H1 (cell line): ENCODE data around the gene TNS1. TPM values are rescaled to one million over a fixed set of nuclear protein-coding genes. Genes with fewer than 3 reads are reported as not detected.

ENCODE experiments used
- ASH2L ChIP-seq: fragments of 200-600, 300-600 bp; sonication (generic); IDR thresholded peaks from one replicate; pipeline ENCODE4 v1.7.1; 2017; ENCODE audit warnings: low read length
- CHD2 ChIP-seq: IDR thresholded peaks from 2 replicates; pipeline ENCODE4 v1.6.1; 2012; ENCODE audit warnings: low read length, improper control_type of control experiment
- EZH2 ChIP-seq: fragments of 200-600 bp; sonication (generic); IDR thresholded peaks from 2 replicates; pipeline ENCODE4 v1.7.1; 2012; ENCODE audit warnings: low read depth, mild to moderate bottlenecking, moderate library complexity, low read length, inconsistent platforms; ENCODE audit not compliant: severe bottlenecking
- polyA plus RNA-seq, 7 experiments: library from polyadenylated mRNA; depleted of rRNA in 3 of 7; stranded (reverse) in 5 of 7; unstranded in 2 of 7; fragments of >200 nt in 5 of 7; fragments of 200-250 nt in 2 of 7; gene quantifications; 1 replicate in 5 of 7; 2 replicates in 1 of 7; 4 replicates in 1 of 7; pipeline versions ENCODE4 v1.2.1 to v1.2.3, GENCODE V29; 2011 to 2013; ENCODE audit warnings: missing spikeins in 2 of 7, mixed read lengths in 2 of 7
- total RNA-seq: library from RNA; stranded (reverse); fragmentation: NEBNext Ultra II Directional; extraction: Animal tissue kit (Norgen Biotek cat#: 25700); gene quantifications from 2 replicates; pipeline ENCODE4 v1.2.1, GENCODE V29; 2021

Gene TNS1
- total and polyA plus RNA-seq, 2 of the 8 experiments (the other 6 are each of a cell fraction or from before 2014, with no cell fraction given), result 1.5 to 5.1 TPM

DNA sequence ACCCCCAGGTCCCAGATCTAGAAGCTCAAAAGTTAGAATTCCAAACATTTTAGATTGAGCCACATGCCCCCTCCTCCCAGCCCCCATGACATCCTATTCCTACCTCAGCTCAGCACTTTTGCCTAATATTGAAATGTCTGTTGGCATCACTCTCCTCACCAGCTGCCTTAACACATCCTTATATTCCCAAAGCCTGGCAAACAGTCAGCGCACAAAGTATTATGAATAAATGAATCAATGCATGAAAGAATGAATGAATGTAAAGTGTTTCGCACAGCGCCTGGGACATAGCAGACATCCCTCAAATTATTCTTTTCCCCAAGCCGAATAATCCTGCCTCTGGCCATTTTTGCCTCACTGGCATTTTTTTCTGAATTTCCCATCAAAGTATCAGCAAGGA lies 175.8 kb downstream of the TNS1 start (continued):
- TF ChIP-seq ASH2L, result no peak
- no peak for TF ChIP-seq EZH2
- no peak for TF ChIP-seq CHD2
